MCF 10A (cell line): ENCODE measurements around the gene SORL1. TPM values are rescaled to one million over a fixed set of nuclear protein-coding genes. Genes with fewer than 3 reads are reported as not detected.

ENCODE experiments used
- BruUV-seq: library from RNA; stranded (reverse); fragments of 400-500 nt; replicated peaks from 2 replicates; lab custom pipeline; 2021; lab: Mats Ljungman, UMichigan
- CTCF ChIA-PET: fragments of 300-600 bp; sonication (Branson Sonifier 250); formaldehyde crosslinking; extraction: SDS; loops from one replicate; lab custom pipeline; 2021; ENCODE audit warnings: antibody characterized with exemption, inconsistent platforms; lab: Yijun Ruan, JAX
- POLR2A ChIA-PET: fragments of 300-600, 350-650 bp; sonication (Branson Sonifier 250); formaldehyde crosslinking; extraction: SDS; loops from one replicate; lab custom pipeline; 2020; ENCODE audit warnings: antibody characterized with exemption, inconsistent platforms; lab: Yijun Ruan, JAX
- DNase-seq: peaks from one replicate; pipeline ENCODE4 v3.0.0-alpha.2; 2018; ENCODE audit not compliant: unreplicated experiment
- H3K27ac Mint-ChIP-seq: one replicate; pipeline ENCODE4 v1.8.0; 2022; ENCODE audit warnings: mild to moderate bottlenecking, low read depth, mixed read lengths; ENCODE audit not compliant: unreplicated experiment
- H3K27me3 Mint-ChIP-seq: one replicate; pipeline ENCODE4 v1.8.0; 2022; ENCODE audit warnings: mixed read lengths; ENCODE audit not compliant: insufficient read depth, unreplicated experiment
- H3K36me3 Mint-ChIP-seq: one replicate; pipeline ENCODE4 v1.8.0; 2022; ENCODE audit warnings: mild to moderate bottlenecking, moderate library complexity, mixed read lengths; ENCODE audit not compliant: insufficient read depth, unreplicated experiment
- H3K4me1 Mint-ChIP-seq: one replicate; pipeline ENCODE4 v1.8.0; 2022; ENCODE audit warnings: mixed read lengths; ENCODE audit not compliant: insufficient read depth, unreplicated experiment
- H3K4me3 Mint-ChIP-seq: one replicate; pipeline ENCODE4 v1.8.0; 2022; ENCODE audit warnings: mild to moderate bottlenecking, moderate library complexity, mixed read lengths; ENCODE audit not compliant: unreplicated experiment
- H3K9me3 Mint-ChIP-seq: one replicate; pipeline ENCODE4 v1.8.0; 2022; ENCODE audit warnings: mixed read lengths; ENCODE audit not compliant: unreplicated experiment
- intact Hi-C: fragments of 100-400 bp; cut with micrococcal nuclease; formaldehyde crosslinking; loops from 2 replicates; pipeline ENCODE4 v1.14.1; 2022
- total RNA-seq: library from RNA; stranded (reverse); gene quantifications from 2 replicates; pipeline ENCODE4 v1.2.3, GENCODE V29; 2022
- TF ChIP-seq, protein P1 (sequence below): fragments of 200-600 bp; IDR thresholded peaks from one replicate; pipeline ENCODE4 v1.8.0; 2022; ENCODE audit warnings: antibody characterized with exemption, mild to moderate bottlenecking; ENCODE audit not compliant: unreplicated experiment

The SORL1 gene
- total RNA-seq, 1 experiment from 2014 or later, result 5.9 TPM

DNA sequence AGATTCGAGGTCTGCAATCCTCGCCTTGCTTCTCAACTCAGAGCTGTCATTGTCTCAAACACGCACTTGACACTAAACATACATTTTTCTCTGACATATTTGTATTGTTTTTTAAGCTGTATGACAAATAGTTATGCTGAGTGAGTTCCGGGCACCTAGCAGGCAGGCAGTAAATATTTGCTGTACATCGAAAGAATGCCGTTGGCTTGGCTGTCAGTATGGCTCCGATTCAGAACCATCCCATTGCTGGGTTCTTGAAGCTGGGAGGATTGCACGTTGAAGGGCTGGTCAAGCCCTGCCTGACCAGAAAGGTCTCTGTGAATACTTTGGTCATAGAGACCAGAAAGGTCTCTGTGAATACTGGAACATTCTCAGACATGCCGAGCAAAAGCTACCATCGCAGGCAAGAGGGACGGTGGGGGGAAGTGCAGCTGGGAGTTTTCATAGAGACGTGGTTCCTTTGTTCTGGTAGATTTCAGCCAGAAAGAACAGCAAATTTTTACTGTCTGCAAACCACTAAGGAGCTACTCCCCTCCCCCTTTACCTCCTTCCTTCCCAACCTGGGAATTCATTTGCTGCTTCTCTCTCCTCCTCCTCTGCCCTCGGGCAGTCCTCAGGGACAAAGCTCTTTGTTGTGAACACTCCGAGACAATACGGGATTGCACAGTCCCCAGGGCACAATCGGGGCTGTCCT lies 202.9 kb downstream of the SORL1 start:
- H3K4me3 Mint-ChIP-seq, result peak overlapping the region; percentile 69
- H3K9me3 Mint-ChIP-seq, result no peaks in the 10 kb centered on the region
- BruUV-seq, result no TSS peak
- H3K27me3 Mint-ChIP-seq, result no peaks in the 10 kb centered on the region
- TF ChIP-seq, protein P1, sequence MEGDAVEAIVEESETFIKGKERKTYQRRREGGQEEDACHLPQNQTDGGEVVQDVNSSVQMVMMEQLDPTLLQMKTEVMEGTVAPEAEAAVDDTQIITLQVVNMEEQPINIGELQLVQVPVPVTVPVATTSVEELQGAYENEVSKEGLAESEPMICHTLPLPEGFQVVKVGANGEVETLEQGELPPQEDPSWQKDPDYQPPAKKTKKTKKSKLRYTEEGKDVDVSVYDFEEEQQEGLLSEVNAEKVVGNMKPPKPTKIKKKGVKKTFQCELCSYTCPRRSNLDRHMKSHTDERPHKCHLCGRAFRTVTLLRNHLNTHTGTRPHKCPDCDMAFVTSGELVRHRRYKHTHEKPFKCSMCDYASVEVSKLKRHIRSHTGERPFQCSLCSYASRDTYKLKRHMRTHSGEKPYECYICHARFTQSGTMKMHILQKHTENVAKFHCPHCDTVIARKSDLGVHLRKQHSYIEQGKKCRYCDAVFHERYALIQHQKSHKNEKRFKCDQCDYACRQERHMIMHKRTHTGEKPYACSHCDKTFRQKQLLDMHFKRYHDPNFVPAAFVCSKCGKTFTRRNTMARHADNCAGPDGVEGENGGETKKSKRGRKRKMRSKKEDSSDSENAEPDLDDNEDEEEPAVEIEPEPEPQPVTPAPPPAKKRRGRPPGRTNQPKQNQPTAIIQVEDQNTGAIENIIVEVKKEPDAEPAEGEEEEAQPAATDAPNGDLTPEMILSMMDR, result no peak
- H3K4me1 Mint-ChIP-seq, result peaks cover 24% of the 10 kb centered on the region
- ChIA-PET CTCF (interaction anchor here (0.5 to 5.9 kb wide), 68 partner anchors 8 to 1244 kb away, joined by 3 to 106 read pairs (median 4); no protein-coding TSS in a partner anchor), POLR2A (interaction anchor here (0.6 to 2.9 kb wide), 19 partner anchors 18 to 851 kb away, joined by 3 to 41 read pairs (median 4); no protein-coding TSS in a partner anchor)
- H3K27ac Mint-ChIP-seq, result peak overlapping the region; percentile 92
- intact Hi-C loops, result loop anchor here (1.0 to 5.0 kb wide), 7 partner anchors 64 to 850 kb away; no protein-coding TSS in a partner anchor
- no peaks in the 10 kb centered on the region for H3K36me3 Mint-ChIP-seq
- no peak for DNase-seq

DNA sequence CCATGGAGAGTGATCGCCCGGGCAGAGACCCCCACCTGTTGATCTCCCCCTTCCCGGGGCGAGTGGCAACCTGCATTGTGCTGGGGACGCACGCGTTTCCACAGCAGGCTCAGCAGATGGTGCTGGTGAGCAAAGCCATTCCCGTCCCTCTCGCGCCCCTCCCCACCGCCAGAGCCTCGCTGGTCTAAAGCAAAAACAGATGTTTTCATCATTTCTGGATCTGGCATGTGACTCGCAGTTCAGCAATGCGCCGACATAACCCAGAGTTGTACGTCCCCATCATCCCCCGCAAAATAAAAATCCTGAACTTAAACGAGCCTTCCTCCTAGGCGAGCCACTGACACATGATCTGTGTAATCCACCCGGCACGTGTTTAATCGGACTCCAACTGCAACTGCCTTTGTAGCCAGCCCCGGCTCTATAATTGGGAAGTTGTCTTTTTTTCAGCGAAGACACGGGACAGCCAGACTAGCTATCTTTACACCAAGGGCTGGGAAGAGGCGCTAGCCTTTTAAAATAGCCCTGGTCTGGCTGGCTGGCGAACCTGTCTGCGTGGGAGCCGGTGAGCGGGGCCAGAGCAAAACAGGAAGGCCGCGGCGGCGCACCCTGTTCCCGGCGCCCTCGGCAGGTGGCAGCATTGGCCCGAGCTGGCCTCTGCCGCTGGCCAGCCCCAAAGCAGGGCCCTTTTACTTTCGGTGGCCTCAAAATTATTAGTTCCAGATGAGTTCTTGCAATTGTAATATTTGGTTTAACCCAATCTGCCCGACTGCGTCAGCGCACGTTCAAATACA lies 203.6 kb downstream of the SORL1 start:
- Mint-ChIP-seq H3K4me1 (peaks cover 24% of the 10 kb centered on the region), H3K4me3 (peak overlapping the region; percentile 69), H3K36me3 (no peaks in the 10 kb centered on the region), H3K27me3 (no peaks in the 10 kb centered on the region), H3K9me3 (no peaks in the 10 kb centered on the region), H3K27ac (peak overlapping the region; percentile 92)
- ChIA-PET CTCF (interaction anchor here (0.5 to 5.9 kb wide), 65 partner anchors 8 to 1243 kb away, joined by 3 to 106 read pairs (median 4); no protein-coding TSS in a partner anchor), POLR2A (interaction anchor here (0.6 to 2.9 kb wide), 19 partner anchors 17 to 851 kb away, joined by 3 to 41 read pairs (median 3); no protein-coding TSS in a partner anchor)
- TF ChIP-seq, protein P1, result peak; percentile 92
- BruUV-seq, result TSS peak; percentile 71
- intact Hi-C loops, result loop anchor here (1.0 to 5.0 kb wide), 8 partner anchors 65 to 850 kb away; no protein-coding TSS in a partner anchor
- DNase-seq, result peak; percentile 82

DNA sequence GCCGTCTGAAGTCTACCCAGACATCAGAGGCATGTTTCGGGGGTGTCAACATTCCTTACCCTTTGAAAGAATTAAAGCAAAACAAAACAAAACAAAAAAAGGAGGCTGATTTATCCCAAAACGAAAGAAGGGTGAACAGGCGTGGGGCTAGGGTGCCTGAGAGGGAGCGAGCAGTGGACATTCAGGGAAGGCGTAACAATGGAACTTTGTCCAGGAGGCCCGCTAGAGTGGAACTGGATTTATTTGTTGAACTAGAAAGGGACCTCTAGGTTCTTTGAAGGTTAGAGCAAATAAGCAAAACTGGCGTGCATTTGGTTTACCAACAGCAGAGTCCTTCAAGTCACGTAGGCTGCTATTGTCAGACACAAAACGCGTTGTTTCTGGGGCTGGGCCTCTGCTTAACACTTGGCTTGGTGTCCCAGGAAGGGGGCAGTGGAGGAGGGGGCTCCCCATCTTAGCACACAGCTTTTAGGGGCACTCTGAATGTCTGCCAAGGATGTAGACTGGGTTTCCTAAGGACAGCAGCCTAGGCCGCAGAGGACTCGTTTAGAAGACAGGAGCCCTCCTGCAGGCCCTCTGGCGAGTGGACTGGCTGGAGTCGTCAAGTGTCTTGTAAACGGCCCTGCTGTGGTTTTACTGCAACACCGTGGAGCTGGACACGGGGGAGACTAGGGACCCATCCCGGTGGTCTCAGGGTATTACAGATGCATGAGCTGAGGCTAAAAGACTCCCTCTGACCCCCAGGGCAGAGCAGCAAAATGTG lies 204.4 kb downstream of the SORL1 start:
- TF ChIP-seq, protein P1, result no peak
- peak overlapping the region; percentile 92 for H3K27ac Mint-ChIP-seq
- intact Hi-C loops, result loop anchor here (1.0 to 5.0 kb wide), 2 partner anchors 366 to 440 kb away; no protein-coding TSS in a partner anchor
- H3K9me3 Mint-ChIP-seq, result no peaks in the 10 kb centered on the region
- peaks cover 26% of the 10 kb centered on the region for H3K4me1 Mint-ChIP-seq
- peak overlapping the region; percentile 69 for H3K4me3 Mint-ChIP-seq
- H3K36me3 Mint-ChIP-seq, result no peaks in the 10 kb centered on the region
- CTCF ChIA-PET, result interaction anchor here (0.6 to 5.9 kb wide), 25 partner anchors 8 to 864 kb away, joined by 3 to 106 read pairs (median 4); no protein-coding TSS in a partner anchor
- DNase-seq, result no peak
- no peaks in the 10 kb centered on the region for H3K27me3 Mint-ChIP-seq
- POLR2A ChIA-PET, result interaction anchor here (0.9 to 2.9 kb wide), 7 partner anchors 438 to 850 kb away, joined by 3 to 41 read pairs (median 8); no protein-coding TSS in a partner anchor
- no TSS peak for BruUV-seq
